Rectal smooth muscle tissue (tissue), 1 donor: ENCODE results near the gene KLF15.

Source experiments
- H3K27ac ChIP-seq: one replicate; pipeline ENCODE4 v1.7.0; 2013; ENCODE audit warnings: low read depth, low read length, inconsistent platforms
- H3K27me3 ChIP-seq: one replicate; pipeline ENCODE4 v1.7.0; 2013; ENCODE audit warnings: low read length; ENCODE audit not compliant: control insufficient read depth, insufficient read depth
- H3K36me3 ChIP-seq: one replicate; pipeline ENCODE4 v1.7.0; 2013; ENCODE audit warnings: low read length; ENCODE audit not compliant: control insufficient read depth, insufficient read depth
- H3K4me1 ChIP-seq: one replicate; pipeline ENCODE4 v1.7.0; 2013; ENCODE audit warnings: low read length; ENCODE audit not compliant: control insufficient read depth, insufficient read depth
- H3K4me3 ChIP-seq: one replicate; pipeline ENCODE4 v1.7.0; 2013; ENCODE audit warnings: low read length
- H3K9ac ChIP-seq: one replicate; pipeline ENCODE4 v1.7.0; 2013; ENCODE audit warnings: low read length

The KLF15 gene

DNA sequence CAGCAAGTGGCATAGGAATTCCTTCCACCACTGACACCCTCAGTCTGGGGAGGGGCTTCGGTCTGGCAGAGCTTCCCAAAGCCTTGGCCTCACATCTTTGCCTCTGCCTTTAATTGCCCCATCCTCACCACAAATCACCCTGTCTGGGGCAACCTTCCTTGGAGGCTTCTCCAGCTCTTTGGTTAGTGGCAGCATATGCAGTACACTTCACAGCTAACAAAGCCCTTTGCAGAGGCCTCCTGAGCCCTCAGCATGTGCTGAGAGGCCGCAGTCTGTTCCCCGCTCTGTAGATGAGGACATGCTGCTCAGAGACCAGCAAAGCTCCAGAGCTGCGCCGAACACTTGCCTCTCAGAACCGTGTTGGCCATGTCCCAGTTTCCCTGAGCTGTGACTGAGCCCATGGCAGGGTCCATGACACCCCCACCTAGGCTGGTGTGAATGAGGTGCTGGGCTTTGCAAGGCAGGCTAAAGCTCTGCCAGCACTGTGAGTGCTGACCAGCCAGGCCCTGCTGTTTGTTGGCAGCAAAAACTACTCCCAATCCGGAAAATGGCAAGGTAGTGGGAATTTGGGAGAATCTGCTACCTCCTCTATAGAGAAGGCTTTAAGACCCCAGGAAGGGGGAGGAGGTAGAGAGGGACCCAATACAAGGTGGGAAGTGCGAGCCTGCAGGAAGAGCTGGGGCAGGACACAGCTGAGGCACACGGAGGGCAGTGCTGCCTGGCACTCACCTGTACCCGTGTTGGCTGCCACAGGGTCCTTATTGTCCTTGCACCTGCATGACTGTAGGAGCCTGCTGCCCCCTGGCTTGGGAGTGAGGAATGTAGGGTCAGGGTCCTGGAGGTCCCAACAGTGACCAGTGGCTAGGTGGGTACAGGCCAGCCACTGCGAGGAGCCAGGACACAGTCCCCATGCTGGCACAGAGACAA is 8.4 kb upstream of the KLF15 start:
- H3K27me3 ChIP-seq = no peaks in the 10 kb centered on the region
- no peaks in the 10 kb centered on the region for H3K4me1 ChIP-seq
- no peak overlapping the region for H3K9ac ChIP-seq
- no peak overlapping the region for H3K4me3 ChIP-seq
- no peak overlapping the region for H3K27ac ChIP-seq
- H3K36me3 ChIP-seq = no peaks in the 10 kb centered on the region

DNA sequence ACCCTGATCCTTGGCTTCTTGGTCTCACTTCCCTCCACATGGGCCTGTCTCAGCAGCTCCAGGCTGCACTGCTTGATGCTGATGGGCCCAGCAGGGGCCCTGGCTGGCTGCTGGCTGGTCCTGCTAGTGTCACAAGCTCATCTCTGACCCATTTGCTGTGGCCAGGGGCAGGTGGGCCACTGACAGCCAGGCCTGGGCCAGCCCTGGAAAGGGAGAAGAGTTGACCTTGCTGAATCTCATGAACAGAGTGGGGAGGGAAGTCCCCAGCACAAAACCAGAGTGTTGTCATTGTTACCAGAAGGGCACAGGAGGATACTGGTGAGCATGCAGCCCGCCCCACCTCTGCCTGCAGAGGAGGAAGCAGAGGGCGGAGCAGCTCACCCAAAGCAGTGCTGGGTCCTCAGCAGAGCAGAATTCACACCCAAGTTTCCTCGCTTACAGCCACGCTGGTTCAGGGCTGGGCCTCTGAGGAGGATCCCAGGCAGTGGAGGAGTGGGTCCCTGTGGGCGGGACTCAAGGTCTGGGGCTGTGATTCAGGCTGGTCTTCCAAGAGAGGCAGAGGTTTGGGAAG is 7.6 kb upstream of the KLF15 start:
- Histone ChIP-seq H3K27ac (no peak overlapping the region), H3K36me3 (no peaks in the 10 kb centered on the region), H3K4me1 (no peaks in the 10 kb centered on the region), H3K27me3 (no peaks in the 10 kb centered on the region), H3K9ac (no peak overlapping the region), H3K4me3 (no peak overlapping the region)

DNA sequence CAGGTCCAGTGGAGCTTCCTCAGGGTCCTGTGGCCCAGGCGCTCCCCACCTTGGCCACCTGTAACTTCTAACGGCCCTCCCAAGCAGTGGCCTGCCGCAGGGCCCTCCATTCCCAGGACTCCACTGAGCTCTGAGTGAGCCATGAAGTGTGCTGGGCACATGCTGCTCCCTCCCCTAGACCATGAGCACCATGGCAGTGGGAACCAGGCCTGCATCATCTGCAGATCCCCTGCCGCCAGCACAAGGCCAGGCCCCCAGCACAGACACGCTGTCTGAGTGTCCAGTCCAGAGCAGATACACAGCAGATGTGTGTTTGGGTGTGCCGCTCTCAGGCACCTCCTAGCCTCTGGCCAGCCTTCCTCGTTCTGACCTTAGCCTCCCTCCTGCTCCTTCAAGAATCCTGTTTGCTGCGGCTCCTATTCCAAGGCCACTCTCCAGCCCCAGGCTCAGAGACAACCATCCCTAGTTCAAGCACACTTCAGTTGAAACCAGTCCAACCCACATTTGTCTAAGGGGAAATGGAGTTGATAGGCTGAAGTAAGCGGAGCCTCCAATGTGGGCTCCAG is 7.0 kb upstream of the KLF15 start:
- Histone ChIP-seq H3K36me3 (no peaks in the 10 kb centered on the region), H3K4me3 (no peak overlapping the region), H3K9ac (no peak overlapping the region), H3K4me1 (no peaks in the 10 kb centered on the region), H3K27ac (no peak overlapping the region), H3K27me3 (no peaks in the 10 kb centered on the region)

DNA sequence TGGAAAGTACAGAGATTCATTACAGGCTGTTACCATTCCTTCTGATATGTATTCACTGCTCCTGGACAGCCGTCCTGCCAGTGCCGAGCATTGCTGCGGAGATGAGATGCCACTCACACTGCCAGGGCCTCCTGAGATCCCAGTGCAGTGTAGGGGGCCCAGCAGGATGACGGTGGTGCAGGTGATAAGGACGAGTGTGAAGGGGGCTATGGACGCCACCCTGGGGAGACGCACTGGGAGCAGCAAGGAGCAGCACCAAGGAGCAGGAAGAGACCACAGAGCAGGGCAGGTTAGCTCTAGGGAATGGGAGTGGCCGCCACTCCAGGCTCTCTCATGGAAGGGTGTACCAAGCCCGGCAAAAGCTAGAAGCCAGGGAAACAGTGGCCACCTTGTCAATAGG is 4.0 kb upstream of the KLF15 start:
- Histone ChIP-seq H3K27me3 (peaks cover 5% of the 10 kb centered on the region), H3K9ac (no peak overlapping the region), H3K4me3 (no peak overlapping the region)

DNA sequence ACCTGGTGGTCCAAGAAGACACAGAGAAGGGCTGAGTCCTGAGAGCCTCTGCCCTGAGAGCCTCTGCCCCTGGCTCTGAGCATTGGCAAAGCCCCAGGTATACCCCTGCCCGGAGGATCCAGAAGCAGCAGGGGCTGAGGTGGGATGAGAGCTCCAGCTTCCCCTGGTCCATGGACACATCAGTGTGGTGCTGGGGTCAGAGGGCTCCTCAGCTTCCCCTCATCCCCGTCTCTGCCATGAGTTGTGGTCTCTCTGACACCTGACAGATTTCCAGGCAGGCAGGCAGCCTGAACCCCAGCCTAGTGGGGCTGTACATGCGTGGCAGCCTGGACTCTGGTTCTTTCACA is 3.5 kb upstream of the KLF15 start:
- H3K4me1 ChIP-seq = peaks cover 3% of the 10 kb centered on the region
- no peak overlapping the region for H3K27ac ChIP-seq
- no peak overlapping the region for H3K9ac ChIP-seq
- H3K4me3 ChIP-seq = no peak overlapping the region
- no peaks in the 10 kb centered on the region for H3K36me3 ChIP-seq
- peaks cover 5% of the 10 kb centered on the region for H3K27me3 ChIP-seq

More for the DNA sequence above, 4.0 kb upstream of the KLF15 start:
- no peak overlapping the region for H3K27ac ChIP-seq
- H3K36me3 ChIP-seq = no peaks in the 10 kb centered on the region
- H3K4me1 ChIP-seq = peaks cover under 1% of the 10 kb centered on the region

DNA sequence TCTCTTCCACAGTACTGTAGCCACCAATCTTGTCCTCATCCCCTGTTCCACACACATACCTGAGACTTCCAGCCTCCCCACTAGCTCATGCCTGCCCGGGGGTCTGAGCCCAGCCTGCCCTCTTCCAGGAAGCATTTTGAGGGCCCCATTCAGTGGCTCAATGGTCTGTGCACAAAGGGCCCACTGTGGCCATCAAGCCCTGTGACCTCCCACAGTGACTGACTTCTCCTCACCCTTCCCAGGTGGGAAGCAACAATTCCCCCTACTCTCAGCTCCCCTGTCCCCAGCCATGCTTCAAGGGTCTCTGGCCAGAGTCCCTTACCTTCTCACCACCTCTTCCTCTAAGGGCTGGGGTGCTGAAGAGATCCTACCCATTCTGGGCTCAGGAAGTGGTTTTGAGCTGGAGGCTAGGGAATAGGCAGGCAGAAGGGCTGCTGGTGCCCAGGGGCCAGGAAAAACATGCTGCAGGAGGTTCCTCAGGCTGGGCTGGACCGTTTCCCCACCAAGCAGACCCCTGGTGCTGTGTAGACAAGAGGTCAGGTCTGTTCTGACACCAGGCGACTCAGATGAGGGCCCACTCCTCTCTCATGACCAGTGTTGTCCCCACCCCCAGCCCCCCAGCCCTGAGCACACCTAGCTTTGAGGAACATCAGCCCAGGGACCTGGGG is 3.0 kb upstream of the KLF15 start:
- H3K9ac ChIP-seq = no peak overlapping the region
- peaks cover 5% of the 10 kb centered on the region for H3K4me1 ChIP-seq
- no peak overlapping the region for H3K27ac ChIP-seq
- no peak overlapping the region for H3K4me3 ChIP-seq
- H3K36me3 ChIP-seq = no peaks in the 10 kb centered on the region
- peaks cover 5% of the 10 kb centered on the region for H3K27me3 ChIP-seq

DNA sequence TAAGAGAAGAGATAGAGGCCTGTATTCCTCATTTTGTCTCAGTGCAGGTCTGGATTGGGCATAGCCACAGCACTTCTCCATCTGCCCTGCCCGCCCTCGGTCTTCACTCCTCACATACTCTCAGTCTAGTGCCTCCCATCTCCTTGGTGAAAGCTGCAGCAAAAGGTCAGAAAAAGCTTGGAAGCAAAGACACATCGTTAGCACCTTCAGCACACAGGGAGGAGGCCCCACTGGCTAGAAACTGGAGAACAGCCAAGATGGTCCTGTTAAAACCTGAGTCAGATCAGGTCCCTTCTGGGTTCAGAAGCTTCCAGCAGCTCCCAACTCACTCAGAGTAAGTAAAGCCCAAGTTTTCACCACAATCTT is 1.6 kb upstream of the KLF15 start:
- H3K4me1 ChIP-seq = peaks cover 6% of the 10 kb centered on the region
- H3K9ac ChIP-seq = no peak overlapping the region
- peaks cover 5% of the 10 kb centered on the region for H3K27me3 ChIP-seq
- no peak overlapping the region for H3K4me3 ChIP-seq
- H3K27ac ChIP-seq = no peak overlapping the region
- H3K36me3 ChIP-seq = no peaks in the 10 kb centered on the region

DNA sequence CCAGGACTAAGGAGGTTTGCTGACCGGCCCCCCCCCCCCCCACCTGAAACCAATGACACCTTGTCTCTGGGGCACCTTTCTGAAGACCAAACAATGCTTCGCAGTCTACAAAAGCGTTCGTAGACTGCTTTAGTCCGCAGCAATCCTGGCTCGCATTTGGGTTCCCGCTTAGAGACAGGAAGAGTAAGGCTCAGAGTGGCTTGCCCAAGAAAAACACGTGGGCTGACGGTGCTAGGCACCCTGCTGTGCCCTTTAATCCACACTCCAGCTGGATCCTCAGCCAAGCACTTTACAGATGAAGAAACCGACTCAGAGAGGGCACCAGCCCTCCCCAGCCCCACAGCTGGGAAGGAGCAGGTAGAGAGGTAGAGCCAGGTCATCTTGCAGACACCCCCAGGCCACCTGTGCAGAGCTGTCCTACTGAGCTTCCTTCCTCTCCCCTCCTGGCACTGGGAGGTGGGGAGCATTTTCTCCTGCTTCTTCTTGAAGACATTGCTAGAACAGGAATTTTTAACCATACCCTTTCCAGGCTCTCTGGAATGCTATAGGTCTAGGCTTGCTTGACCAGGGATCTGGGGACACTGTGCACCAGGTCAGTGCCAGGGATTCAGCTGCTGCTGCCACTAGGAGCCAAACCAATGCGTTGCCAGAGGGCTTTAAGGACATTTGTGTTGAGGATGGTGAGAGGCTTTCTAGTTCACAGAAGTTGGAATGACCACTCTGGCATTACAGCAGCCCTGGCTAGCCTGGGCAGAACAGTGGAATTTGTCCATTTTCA is 1.0 kb upstream of the KLF15 start:
- Histone ChIP-seq H3K36me3 (no peaks in the 10 kb centered on the region), H3K9ac (no peak overlapping the region), H3K27me3 (peaks cover 5% of the 10 kb centered on the region), H3K4me1 (peaks cover 6% of the 10 kb centered on the region), H3K27ac (no peak overlapping the region), H3K4me3 (peak overlapping the region; percentile 76)

DNA sequence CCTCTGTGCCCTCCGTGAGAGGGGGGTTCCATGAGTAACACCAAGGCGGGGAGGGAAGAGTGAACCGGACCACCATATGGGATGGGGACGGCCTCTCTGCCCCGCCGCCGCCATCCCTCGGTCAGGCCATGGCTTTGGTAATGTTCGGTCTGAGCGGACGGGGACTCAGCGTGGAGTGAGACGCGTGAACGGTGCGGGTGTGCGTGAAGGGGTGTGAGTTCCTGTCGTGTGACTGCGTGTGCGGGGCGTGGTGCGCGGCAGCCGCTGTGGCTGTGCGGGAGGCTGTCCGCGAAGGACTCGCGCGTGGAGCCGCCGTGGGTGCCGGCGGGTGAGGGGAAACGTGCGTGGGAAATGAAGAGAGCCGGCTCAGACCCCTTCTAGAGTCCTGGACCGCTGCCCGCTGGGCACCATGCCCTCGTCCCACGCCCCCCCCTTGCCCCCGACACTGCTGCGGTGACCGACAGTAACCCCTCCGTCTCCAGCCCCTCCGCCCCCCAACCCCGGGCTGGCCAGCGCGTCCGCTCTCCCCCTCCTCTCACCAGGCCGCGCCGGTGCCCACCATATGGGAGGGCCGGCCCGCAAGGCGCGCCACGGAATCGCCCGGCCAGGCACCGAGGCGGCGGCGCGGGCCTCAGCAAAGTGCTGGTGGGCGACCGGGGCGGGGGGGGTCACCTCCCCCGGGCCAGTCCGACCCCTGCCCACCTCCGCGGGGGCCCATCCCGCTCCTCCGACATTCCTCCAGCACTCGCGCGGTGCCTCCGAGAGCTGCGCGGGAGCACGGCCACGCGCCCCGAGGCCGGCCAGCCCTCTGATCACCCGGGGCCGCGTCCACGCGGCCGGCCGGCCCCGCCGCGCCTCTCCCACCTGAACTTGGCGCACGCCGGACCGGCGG is 589 bp downstream of the KLF15 start:
- Histone ChIP-seq H3K27ac (peak overlapping the region; percentile 88), H3K4me1 (peaks cover 6% of the 10 kb centered on the region)

DNA sequence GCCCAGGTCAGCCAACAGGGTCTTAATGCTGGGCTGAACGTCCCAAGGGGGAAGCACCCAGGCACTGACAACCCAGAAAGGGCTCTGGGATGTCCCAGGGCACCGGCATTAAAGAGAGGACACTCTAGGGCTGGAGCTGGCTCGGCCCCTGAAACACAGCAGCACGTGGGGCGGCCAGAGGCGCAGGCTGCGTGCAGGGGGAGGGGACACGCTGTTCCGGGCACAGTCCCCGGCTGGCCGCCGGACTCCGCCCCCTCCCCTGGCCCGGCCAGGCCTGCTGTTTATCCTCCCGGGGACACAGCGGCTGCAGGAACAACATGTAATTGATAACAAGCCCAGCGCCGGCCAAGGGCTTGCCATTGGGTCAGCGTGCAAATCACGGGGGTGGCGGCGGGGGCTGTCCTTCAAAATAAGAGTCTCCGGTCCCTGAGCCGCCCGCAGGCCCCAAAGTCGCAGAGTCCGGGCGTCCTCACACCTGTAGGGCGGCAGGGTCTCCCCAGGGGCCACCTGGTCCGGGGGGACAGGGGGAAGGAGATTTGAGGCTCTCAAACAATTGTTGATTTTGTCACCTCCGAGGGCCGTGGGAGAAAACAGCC is 1.3 kb downstream of the KLF15 start:
- peaks cover 5% of the 10 kb centered on the region for H3K27me3 ChIP-seq

More for the DNA sequence above, 589 bp downstream of the KLF15 start:
- H3K27me3 ChIP-seq = peaks cover 5% of the 10 kb centered on the region
- no peaks in the 10 kb centered on the region for H3K36me3 ChIP-seq
- peak overlapping the region; percentile 76 for H3K9ac ChIP-seq
- H3K4me3 ChIP-seq = peak overlapping the region; percentile 81

DNA sequence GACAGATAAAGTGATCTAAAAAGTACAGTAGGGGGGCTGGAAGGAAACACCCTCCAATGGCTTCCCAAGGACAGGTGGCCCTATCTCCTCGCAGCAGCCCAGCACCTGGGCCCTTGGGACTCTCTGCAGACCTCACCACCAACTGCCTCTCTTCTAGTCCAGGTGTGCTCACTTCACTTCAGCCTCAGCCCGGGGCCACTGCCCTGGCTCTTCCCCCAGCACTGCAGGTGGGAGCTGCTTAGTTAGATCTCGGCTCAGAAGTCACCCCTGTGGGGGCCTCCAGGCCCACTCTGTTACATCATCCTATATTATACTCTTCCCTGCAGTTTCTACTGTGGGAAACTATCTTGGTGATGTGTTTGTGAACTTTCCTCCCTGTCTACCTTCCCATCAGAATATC is 2.0 kb downstream of the KLF15 start:
- H3K9ac ChIP-seq = no peak overlapping the region
- H3K27me3 ChIP-seq = peaks cover 5% of the 10 kb centered on the region
- H3K4me3 ChIP-seq = no peak overlapping the region
- peaks cover 6% of the 10 kb centered on the region for H3K4me1 ChIP-seq
- H3K27ac ChIP-seq = peak overlapping the region; percentile 83
- H3K36me3 ChIP-seq = no peaks in the 10 kb centered on the region

More for the DNA sequence above, 1.3 kb downstream of the KLF15 start:
- peak overlapping the region; percentile 76 for H3K9ac ChIP-seq
- no peaks in the 10 kb centered on the region for H3K36me3 ChIP-seq
- peaks cover 6% of the 10 kb centered on the region for H3K4me1 ChIP-seq
- H3K27ac ChIP-seq = peak overlapping the region; percentile 88
- H3K4me3 ChIP-seq = peak overlapping the region; percentile 81
